ENCODE data around the gene PFKL. TPM values are rescaled to one million over a fixed set of nuclear protein-coding genes. Genes with fewer than 3 reads are reported as not detected.

The PFKL gene
- total RNA-seq, 6 experiments from 2014 or later, result 100 to 123 (median 107) TPM

GRCh38 chr21:44354775-44355771 is 55.2 kb downstream of the PFKL start:
- no peaks in the 10 kb centered on the region for H3K4me1 Mint-ChIP-seq (ENCODE audit: low read depth)
- H3K27me3 Mint-ChIP-seq (ENCODE audit: insufficient read depth), result peaks cover 47% of the 10 kb centered on the region
- no peak overlapping the region for H3K27ac Mint-ChIP-seq
- H3K36me3 Mint-ChIP-seq (ENCODE audit: low read depth), result no peaks in the 10 kb centered on the region
- H3K9me3 Mint-ChIP-seq, result peaks cover 9% of the 10 kb centered on the region; the same call in 1 of the 2 replicates
- no peak overlapping the region for H3K4me3 Mint-ChIP-seq
- TF ChIP-seq CTCF (IDR thresholded peaks at IDR 0.05), result no peak
- no peak for DNase-seq

DNA sequence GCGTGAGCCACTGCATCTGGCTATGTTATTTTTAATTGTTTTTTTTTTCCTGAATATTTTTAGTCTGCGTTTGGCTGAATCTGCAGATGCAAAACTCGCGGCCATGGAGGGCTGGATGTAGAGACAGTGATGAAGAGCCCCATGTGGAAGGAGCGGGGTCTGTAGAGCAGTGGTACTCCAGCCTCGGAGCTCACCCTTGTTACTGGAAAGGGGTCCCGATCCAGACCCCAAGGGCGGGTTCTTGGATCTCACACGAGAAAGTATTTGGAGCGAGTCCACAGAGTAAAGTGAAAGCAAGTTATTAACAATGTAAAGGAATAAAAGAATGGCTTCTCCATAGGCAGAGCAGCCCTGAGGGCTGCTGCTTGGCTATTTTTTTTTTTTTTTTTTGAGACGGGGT is 56.3 kb downstream of the PFKL start:
- no peak overlapping the region for H3K27ac Mint-ChIP-seq
- TF ChIP-seq CTCF (IDR thresholded peaks at IDR 0.05), result no peak
- no peak for DNase-seq
- H3K36me3 Mint-ChIP-seq (ENCODE audit: low read depth), result no peaks in the 10 kb centered on the region
- peaks cover 45% of the 10 kb centered on the region for H3K27me3 Mint-ChIP-seq (ENCODE audit: insufficient read depth)
- peaks cover 9% of the 10 kb centered on the region; the same call in 1 of the 2 replicates for H3K9me3 Mint-ChIP-seq
- H3K4me1 Mint-ChIP-seq (ENCODE audit: low read depth), result no peaks in the 10 kb centered on the region
- peak overlapping the region; percentile 56; the same call in 1 of the 2 replicates for H3K4me3 Mint-ChIP-seq

DNA sequence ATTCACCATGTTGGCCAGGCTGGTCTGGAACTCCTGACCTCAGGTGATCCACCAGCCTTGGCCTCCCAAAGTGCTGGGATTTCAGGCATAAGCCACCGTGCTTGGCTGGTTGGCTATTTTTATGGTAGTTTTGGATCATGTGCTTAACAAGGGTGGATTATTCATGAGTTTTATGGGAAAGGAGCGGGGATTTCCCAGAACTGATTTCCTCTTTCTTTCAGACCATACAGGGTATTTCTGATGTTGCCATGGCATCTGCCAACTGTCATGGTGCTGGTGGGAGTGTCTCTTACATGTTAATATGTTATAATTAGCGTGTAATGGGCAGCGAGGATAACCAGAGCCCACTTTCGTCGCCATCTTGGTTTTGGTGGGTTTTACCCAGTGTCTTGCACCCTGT is 56.8 kb downstream of the PFKL start:
- no peak overlapping the region for H3K27ac Mint-ChIP-seq
- H3K4me3 Mint-ChIP-seq, result no peak overlapping the region
- H3K9me3 Mint-ChIP-seq, result peaks cover 9% of the 10 kb centered on the region; the same call in 1 of the 2 replicates
- H3K36me3 Mint-ChIP-seq (ENCODE audit: low read depth), result no peaks in the 10 kb centered on the region
- no peak for TF ChIP-seq CTCF (IDR thresholded peaks at IDR 0.05)
- no peaks in the 10 kb centered on the region for H3K4me1 Mint-ChIP-seq (ENCODE audit: low read depth)
- H3K27me3 Mint-ChIP-seq (ENCODE audit: insufficient read depth), result peaks cover 41% of the 10 kb centered on the region
- no peak for DNase-seq

- Mint-ChIP-seq H3K36me3 (ENCODE audit: low read depth) (no peaks in the 10 kb centered on the region), H3K27ac (no peak overlapping the region), H3K9me3 (peaks cover 9% of the 10 kb centered on the region; the same call in 1 of the 2 replicates), H3K4me1 (ENCODE audit: low read depth) (no peaks in the 10 kb centered on the region), H3K27me3 (ENCODE audit: insufficient read depth) (peaks cover 39% of the 10 kb centered on the region), H3K4me3 (no peak overlapping the region)
- TF ChIP-seq CTCF (IDR thresholded peaks at IDR 0.05), result no peak
- DNase-seq, result no peak
These were observed 57.4 kb downstream of the PFKL start for GRCh38 chr21:44357064-44357837.

DNA sequence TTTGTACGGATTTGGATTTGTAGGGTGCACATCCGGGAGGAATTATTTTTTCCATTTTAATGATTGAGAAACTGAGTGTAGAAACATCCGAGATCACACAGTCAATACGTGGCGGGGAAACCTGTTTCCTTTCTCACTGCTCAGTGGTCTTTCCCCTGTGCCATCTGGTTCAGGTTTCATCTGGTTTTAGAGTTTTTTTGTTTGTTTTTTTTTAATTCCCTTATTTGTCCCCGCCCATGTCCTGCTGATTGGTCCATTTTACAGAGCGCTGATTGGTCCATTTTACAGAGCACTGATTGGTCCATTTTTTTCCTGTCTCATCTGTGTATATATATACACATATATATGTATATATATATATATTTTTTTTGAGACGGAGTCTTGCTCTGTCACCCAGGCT is 59.5 kb downstream of the PFKL start:
- DNase-seq, result no peak
- no peak overlapping the region for H3K27ac Mint-ChIP-seq
- H3K4me1 Mint-ChIP-seq (ENCODE audit: low read depth), result no peaks in the 10 kb centered on the region
- no peak overlapping the region for H3K4me3 Mint-ChIP-seq
- H3K9me3 Mint-ChIP-seq, result peaks cover 23% of the 10 kb centered on the region; the same call in 1 of the 2 replicates
- H3K36me3 Mint-ChIP-seq (ENCODE audit: low read depth), result peaks cover 9% of the 10 kb centered on the region
- H3K27me3 Mint-ChIP-seq (ENCODE audit: insufficient read depth), result peaks cover 23% of the 10 kb centered on the region
- TF ChIP-seq CTCF (IDR thresholded peaks at IDR 0.05), result no peak

Measured in HFFc6 (cell line).